IMR-90 (cell line): ENCODE measurements around the gene STAT4.

Experiments
- BHLHE40 ChIP-seq: fragments of 150-350 bp; IDR thresholded peaks from 2 replicates; pipeline ENCODE4 v1.6.1; 2016; ENCODE audit warnings: mild to moderate bottlenecking, low read depth, low read length
- CHD1 ChIP-seq: IDR thresholded peaks from 2 replicates; pipeline ENCODE4 v1.6.1; 2012; ENCODE audit warnings: low read depth, low read length, improper control_type of control experiment
- CTCF ChIP-seq: conservative IDR thresholded peaks from 2 replicates; pipeline ENCODE4 v1.5.1; 2012; ENCODE audit warnings: mild to moderate bottlenecking, low read depth, low read length, improper control_type of control experiment
- MXI1 ChIP-seq: IDR thresholded peaks from 2 replicates; pipeline ENCODE4 v1.6.1; 2012; ENCODE audit warnings: low read depth, mild to moderate bottlenecking, low read length, moderate library complexity, borderline replicate concordance
- POLR2A ChIP-seq: IDR thresholded peaks from 2 replicates; pipeline ENCODE4 v1.6.1; 2012; ENCODE audit warnings: mild to moderate bottlenecking, low read depth, low read length
- RAD21 ChIP-seq: IDR thresholded peaks from 2 replicates; pipeline ENCODE4 v1.6.1; 2012; ENCODE audit warnings: low read length, improper control_type of control experiment

- TF ChIP-seq CTCF (no peak), MXI1 (no peak), POLR2A (no peak), CHD1 (no peak), RAD21 (no peak), BHLHE40 (no peak)
Measured at GRCh38 chr2:191166756-191167445, 16.1 kb upstream of the STAT4 start.
